GM19328 (cell line): Measurements from ENCODE around the gene ABCA1.
"Not testable (repeated sequence)": the region's sequence is repeated elsewhere in the genome, so short reads cannot be mapped to it uniquely, and the experiment has no call there.

Source experiments
- ATAC-seq: cut with Tn5 transposase; IDR thresholded peaks from one replicate; pipeline ENCODE4 v1.9.1; 2021; ENCODE audit warnings: mild to moderate bottlenecking, moderate library complexity; ENCODE audit not compliant: unreplicated experiment

Gene ABCA1

DNA sequence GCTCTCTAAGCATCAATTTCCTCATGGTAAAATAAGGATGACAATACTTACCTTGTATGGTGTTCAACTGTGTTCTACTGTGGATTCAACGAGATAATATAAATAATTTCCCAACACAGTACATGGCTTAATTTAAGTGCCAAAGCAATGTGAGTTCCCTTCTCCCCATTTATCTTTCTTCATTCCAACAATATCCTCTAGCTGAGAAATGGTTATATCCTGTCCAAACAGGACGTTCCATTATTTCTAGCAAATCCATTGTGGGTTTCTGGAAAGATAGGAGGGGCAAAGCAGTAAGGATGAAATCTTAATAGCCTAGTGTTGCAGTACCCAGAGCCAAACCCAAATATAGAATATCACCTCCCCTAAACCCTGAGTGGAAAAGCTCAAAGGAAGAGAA is 22.0 kb downstream of the ABCA1 start:
- ATAC-seq, result no peak

GRCh38 chr9:104905153-104905901 is 22.6 kb downstream of the ABCA1 start:
- no peak for ATAC-seq

GRCh38 chr9:104903609-104904008 is 24.3 kb downstream of the ABCA1 start:
- ATAC-seq, result no peak

GRCh38 chr9:104900871-104901270 is 27.1 kb downstream of the ABCA1 start:
- no peak for ATAC-seq

- ATAC-seq, result no peak
Observed at GRCh38 chr9:104900324-104900723, 27.6 kb downstream of the ABCA1 start.

DNA sequence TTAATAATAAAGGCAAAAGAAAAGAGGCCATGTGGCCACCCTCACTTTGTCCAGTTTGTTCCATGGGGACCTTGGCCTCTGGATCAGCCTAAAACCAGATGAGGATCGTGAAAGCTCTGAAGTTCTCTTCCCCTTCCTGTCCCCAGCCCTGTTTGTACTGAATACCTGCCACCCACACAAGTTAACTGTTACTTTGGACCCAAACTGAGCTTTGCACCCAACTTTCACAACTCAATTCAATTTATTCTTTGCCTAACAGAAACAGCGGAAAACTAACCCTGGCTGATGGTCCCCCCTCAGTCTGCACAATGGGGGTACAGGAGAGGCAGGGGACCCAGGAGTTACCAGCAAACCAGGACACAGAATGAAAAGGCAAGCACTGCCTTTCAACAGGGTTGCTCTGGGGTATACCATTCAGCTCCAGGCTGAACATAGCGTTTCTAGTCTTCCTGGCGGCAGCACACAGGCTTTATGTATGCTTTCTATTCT is 28.2 kb downstream of the ABCA1 start:
- no peak for ATAC-seq

DNA sequence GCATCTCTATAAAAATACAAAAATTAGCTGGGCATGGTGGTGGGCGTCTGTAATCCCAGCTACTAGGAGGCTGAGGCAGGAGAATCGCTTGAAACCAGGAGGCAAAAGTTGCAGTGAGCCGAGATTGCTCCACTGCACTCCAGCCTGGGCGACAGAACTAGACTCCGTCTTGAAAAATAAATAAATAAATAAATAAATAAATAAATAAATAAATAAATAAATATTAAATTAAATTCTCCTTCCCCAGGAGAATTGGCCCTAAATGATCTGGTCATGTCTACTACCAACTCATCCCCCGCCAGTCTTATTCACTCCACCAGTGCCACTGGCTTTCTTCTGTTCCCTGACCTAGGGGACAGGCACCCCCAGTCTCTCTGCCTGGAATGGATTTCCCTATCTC is 29.6 kb downstream of the ABCA1 start:
- ATAC-seq, result not testable (repeated sequence)

- ATAC-seq, result no peak
Observed at GRCh38 chr9:104896131-104896530, 31.8 kb downstream of the ABCA1 start.

GRCh38 chr9:104895572-104895971 is 32.4 kb downstream of the ABCA1 start:
- no peak for ATAC-seq

DNA sequence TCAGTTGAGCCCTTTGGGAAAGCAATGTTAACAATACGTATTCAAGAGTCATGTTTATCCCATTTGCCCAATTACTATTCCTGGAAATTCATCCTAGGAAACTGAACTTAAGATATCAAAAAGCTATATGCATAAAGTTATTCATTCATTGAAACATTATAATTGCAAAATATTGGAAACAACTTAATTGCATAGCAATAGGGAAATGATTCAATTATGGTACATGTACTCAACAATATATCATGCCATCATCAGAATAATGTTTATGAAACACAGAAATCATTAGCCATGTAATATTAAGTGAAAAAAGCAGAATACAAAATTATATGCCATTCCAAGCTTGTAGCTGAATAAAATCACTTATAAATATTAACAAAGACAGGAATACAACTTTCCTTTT is 35.3 kb downstream of the ABCA1 start:
- ATAC-seq, result no peak

DNA sequence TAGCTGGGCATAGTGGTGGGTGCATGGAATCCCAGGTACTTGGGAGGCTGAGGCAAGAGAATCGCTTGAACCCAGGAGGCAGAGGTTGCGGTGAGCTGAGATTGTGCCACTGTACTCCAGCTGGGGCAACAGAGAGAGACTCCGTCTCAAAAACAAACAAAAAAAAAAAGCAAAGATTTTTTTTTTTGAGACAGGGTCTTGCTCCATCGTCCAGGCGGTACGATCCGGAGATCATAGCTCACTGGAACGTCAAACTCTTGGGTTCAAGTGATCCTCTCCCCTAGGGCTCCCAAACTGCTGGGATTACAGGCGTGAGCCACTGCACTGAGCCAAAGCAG is 37.6 kb downstream of the ABCA1 start:
- no peak for ATAC-seq

DNA sequence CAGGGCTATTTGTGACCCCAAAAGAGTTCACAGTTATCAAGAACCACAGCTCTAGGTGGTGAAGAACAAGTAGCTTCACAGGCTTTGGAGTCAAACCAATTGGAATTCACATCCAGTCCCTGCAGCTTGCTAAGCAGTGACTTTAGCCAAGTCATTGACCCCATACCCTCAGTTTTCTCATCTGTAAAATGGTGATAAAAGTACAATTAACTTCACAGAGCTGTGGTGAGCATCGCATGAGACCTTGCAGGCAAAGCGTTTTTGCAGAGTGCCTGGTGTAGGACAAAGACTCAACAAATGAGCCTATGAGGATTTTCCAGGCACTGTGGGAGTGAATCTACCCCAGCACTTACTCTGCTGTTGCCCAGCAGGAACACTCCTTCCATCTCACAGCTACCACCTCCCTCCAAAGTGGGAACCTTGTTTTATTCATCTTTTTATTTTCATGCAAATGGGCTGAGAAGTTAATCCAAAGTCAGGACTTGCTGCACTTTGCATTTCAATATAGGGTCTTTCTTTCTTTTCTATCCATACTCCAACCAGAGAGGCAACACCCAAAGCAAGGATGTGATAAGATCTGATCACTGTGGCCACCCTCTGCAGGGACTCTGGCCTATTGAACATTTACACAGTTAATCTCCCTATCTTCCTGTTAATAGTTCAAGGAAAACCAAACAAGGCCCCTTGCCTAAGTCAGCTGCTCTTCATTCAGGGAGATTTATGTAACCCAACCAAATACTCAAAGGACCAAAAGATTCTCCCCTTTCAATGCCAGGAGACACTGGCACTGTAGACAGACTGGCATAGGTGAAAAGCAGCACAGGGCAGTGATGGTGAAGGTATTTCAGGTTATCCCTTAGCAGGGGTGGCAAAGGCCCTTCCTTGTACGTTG is 41.9 kb downstream of the ABCA1 start:
- ATAC-seq, result no peak

GRCh38 chr9:104883169-104883568 is 44.8 kb downstream of the ABCA1 start:
- ATAC-seq, result no peak

- no peak for ATAC-seq
Observed at GRCh38 chr9:104882566-104882965, 45.4 kb downstream of the ABCA1 start.

DNA sequence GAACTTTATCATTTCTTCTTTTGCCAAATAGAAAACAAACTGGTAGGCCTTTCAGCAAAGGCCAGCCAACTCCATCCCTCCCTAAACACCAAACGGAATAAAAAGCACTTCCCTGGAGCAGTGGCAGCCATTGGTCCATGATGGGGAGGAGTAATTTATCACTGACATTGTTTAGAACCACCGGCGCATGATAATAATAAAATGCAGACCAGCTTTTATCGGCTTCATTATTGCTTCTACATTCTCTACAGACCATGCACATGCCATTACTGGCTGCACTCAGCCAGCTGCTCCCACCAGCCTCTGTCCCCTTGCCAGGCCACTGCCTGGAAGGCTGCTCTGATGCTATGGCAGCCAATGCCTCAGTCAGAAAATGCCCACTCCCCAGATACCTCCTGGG is 45.9 kb downstream of the ABCA1 start:
- ATAC-seq, result no peak

- ATAC-seq, result no peak
Observed at GRCh38 chr9:104879555-104880309, 48.2 kb downstream of the ABCA1 start.

- no peak for ATAC-seq
Observed at GRCh38 chr9:104876587-104876986, 51.4 kb downstream of the ABCA1 start.

DNA sequence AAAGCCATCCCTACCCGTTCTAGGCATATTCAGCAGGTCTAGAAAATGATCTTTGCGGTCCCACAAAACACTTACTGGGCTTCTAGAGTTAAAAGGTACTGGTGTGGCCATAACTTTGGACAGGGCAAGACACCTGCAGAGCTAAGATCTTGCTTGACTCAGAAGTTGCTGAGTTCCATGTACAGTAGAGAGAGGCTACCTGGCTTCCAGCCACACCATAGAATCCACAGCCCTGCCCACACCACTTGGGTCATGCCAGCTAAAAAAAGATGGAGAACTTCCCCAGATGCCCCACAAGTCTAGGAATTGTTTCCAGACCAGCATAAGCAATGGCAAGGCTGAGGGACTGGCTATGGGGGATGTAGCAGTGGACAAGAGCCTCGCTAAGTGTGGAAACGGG is 52.1 kb downstream of the ABCA1 start:
- ATAC-seq, result no peak

DNA sequence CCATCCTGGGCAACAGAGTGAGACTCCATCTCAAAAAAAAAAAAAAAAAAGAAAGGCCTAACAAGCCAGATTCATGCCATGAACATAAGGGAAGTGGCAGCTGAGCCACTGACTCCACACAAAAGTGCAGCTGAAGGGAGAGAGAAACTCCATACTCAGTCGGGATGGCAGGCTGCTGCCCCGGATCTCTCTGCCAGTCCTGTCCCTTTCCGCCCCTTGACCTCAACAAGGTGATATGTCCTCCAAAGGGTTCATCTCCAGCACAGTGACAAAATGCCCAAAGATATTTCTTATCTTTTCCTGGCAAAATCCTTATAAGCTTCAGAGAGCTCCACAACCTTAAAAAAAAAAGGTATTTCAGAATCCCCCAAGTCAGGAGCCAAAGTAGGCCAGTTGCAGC is 52.6 kb downstream of the ABCA1 start:
- ATAC-seq, result no peak

GRCh38 chr9:104873489-104873850 is 54.5 kb downstream of the ABCA1 start:
- no peak for ATAC-seq

GRCh38 chr9:104872656-104873488 is 55.1 kb downstream of the ABCA1 start:
- no peak for ATAC-seq
